Skin of body (tissue), 2 donors: ENCODE measurements around the gene OR13D1. TPM values are rescaled to one million over a fixed set of nuclear protein-coding genes. Genes with fewer than 3 reads are reported as not detected.
A peak's percentile ranks its signal among the peaks of the same experiment; 100 is the strongest.
"Not testable (repeated sequence)": the region's sequence is repeated elsewhere in the genome, so short reads cannot be mapped to it uniquely, and the experiment has no call there.

Source experiments
- DNase-seq: peaks from one replicate; lab custom pipeline; 2025; lab: John Stamatoyannopoulos, UW
- total RNA-seq: library from RNA; depleted of rRNA; stranded (reverse); fragments of >200 nt; gene quantifications from one replicate; pipeline ENCODE4 v1.2.3, GENCODE V29; 2014

OR13D1 gene
- total RNA-seq: not detected

- no peak for DNase-seq
Measured at GRCh38 chr9:104694218-104694617, at the start of gene OR13D1. OR13D1 (plus strand) TSS chr9:104694518; CDS start chr9:104694518, 0 bp downstream.

GRCh38 chr9:104658496-104659195 lies 35.7 kb upstream of the OR13D1 start:
- no peak for DNase-seq

- peak; percentile 61 for DNase-seq
Measured at GRCh38 chr9:104675611-104676010, 18.7 kb upstream of the OR13D1 start.

GRCh38 chr9:104682642-104683041 lies 11.7 kb upstream of the OR13D1 start:
- DNase-seq: peak; percentile 32

GRCh38 chr9:104686081-104686480 lies 8.2 kb upstream of the OR13D1 start:
- DNase-seq: no peak

GRCh38 chr9:104700306-104700705 lies 6.0 kb downstream of the OR13D1 start:
- no peak for DNase-seq

- not testable (repeated sequence) for DNase-seq
Measured at GRCh38 chr9:104708737-104709136, 14.4 kb downstream of the OR13D1 start.

- DNase-seq: no peak
Measured at GRCh38 chr9:104711604-104712003, 17.3 kb downstream of the OR13D1 start.

- DNase-seq: no peak
Measured at GRCh38 chr9:104725014-104725413, 30.7 kb downstream of the OR13D1 start.

GRCh38 chr9:104738452-104738851 lies 44.1 kb downstream of the OR13D1 start:
- DNase-seq: no peak

- DNase-seq: no peak
Measured at GRCh38 chr9:104740621-104741020, 46.3 kb downstream of the OR13D1 start.

GRCh38 chr9:104743376-104743985 lies 49.2 kb downstream of the OR13D1 start:
- DNase-seq: peak; percentile 76

Other genes with a start within 250 kb of the OR13D1 start
- not detected for gene OR13F1, start 190.3 kb upstream of the OR13D1 start, total RNA-seq
- gene OR13C4, start 167.3 kb upstream of the OR13D1 start, total RNA-seq: not detected
- not detected for gene OR13C3, start 157.7 kb upstream of the OR13D1 start, total RNA-seq
- gene OR13C8, start 125.3 kb upstream of the OR13D1 start, total RNA-seq: not detected
- not detected for gene OR13C5, start 95.1 kb upstream of the OR13D1 start, total RNA-seq
- not detected for gene OR13C2, start 88.9 kb upstream of the OR13D1 start, total RNA-seq
- not detected for gene OR13C9, start 76.3 kb upstream of the OR13D1 start, total RNA-seq
- 41.6 TPM for gene NIPSNAP3A, start 53.2 kb downstream of the OR13D1 start, total RNA-seq
- 7.2 TPM for gene NIPSNAP3B, start 69.6 kb downstream of the OR13D1 start, total RNA-seq
- gene ABCA1, start 233.6 kb downstream of the OR13D1 start, total RNA-seq: 61.2 TPM